Neural progenitor cell (in vitro differentiated cells): ENCODE measurements around the gene JUND.

Source experiments
- CTCF ChIP-seq: fragments of 200-600 bp; sonication (generic); IDR thresholded peaks from 2 replicates; pipeline ENCODE4 v1.5.1; 2017; ENCODE audit warnings: antibody characterized with exemption, mild to moderate bottlenecking
- EZH2 ChIP-seq: fragments of 200-600 bp; sonication (generic); IDR thresholded peaks from 2 replicates; pipeline ENCODE4 v1.6.1; 2017; ENCODE audit warnings: antibody characterized with exemption, mild to moderate bottlenecking, moderate library complexity
- EZH2phosphoT487 ChIP-seq: fragments of 200-600 bp; sonication (generic); IDR thresholded peaks from 2 replicates; pipeline ENCODE4 v1.6.1; 2017; ENCODE audit warnings: antibody characterized with exemption

DNA sequence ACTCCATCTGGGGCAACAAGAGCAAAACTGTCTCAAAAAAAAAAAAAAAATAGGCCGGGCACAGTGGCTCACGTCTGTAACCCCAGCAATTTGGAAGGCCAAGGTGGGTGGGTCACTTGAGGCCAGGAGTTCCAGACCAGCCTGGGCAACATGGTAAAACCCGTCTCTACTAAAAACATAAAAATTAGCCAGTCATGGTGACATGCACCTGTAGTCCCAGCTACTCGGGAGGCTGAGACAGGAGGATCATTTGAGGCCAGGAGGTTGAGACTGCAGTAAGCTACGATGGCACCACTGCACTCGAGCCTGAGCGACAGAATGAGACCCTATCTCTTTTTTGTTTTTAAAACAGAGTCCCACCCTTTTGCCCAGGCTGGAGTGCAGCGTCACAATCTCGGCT lies 11.1 kb downstream of the JUND start:
- TF ChIP-seq CTCF (no peak), EZH2 (no peak), EZH2phosphoT487 (no peak)
